Spinal cord (tissue), 10 donors: ENCODE results near the gene WBP1. TPM values are rescaled to one million over a fixed set of nuclear protein-coding genes. Genes with fewer than 3 reads are reported as not detected.
A peak's percentile ranks its signal among the peaks of the same experiment; 100 is the strongest.
"Not testable (repeated sequence)": the region's sequence is repeated elsewhere in the genome, so short reads cannot be mapped to it uniquely, and the experiment has no call there.

ENCODE experiments used
- DNase-seq, 6 donors: peaks; one replicate each; pipeline versions ENCODE4 v3.0.0 to v3.0.0-alpha.2; 2013 to 2015; ENCODE audit warnings: low spot score in 6 of 6, low read depth in 4 of 6
- H3K27ac ChIP-seq: one replicate; pipeline ENCODE4 v1.5.1; 2013; ENCODE audit warnings: low read depth, low read length, control low read depth
- H3K27me3 ChIP-seq: one replicate; pipeline ENCODE4 v1.6.1; 2013; ENCODE audit warnings: low read length; ENCODE audit not compliant: control insufficient read depth, insufficient read depth
- H3K36me3 ChIP-seq: one replicate; pipeline ENCODE4 v1.6.1; 2013; ENCODE audit warnings: low read length; ENCODE audit not compliant: control insufficient read depth, insufficient read depth
- H3K4me1 ChIP-seq: one replicate; pipeline ENCODE4 v1.6.1; 2013; ENCODE audit warnings: low read length; ENCODE audit not compliant: control insufficient read depth, insufficient read depth
- H3K4me3 ChIP-seq: one replicate; pipeline ENCODE4 v1.5.1; 2013; ENCODE audit warnings: low read depth, low read length, control low read depth
- H3K9me3 ChIP-seq: one replicate; pipeline ENCODE4 v1.6.1; 2013; ENCODE audit warnings: low read length; ENCODE audit not compliant: control insufficient read depth, insufficient read depth
- WGBS: methylation state at CpG from one replicate; pipeline ENCODE4 v1.1.5; 2013; ENCODE audit warnings: missing lambda C conversion rate; ENCODE audit not compliant: insufficient coverage; 5-methylcytosine and 5-hydroxymethylcytosine counted together
- polyA plus RNA-seq, 2 donors: library from polyadenylated mRNA; unstranded; fragments of 120-200 nt; gene quantifications; one replicate each; pipeline ENCODE4 v1.2.1, GENCODE V29; 2013; ENCODE audit not compliant: insufficient read length in 2 of 2
- total RNA-seq, 2 donors: library from RNA; depleted of rRNA in 1 of 2; stranded (reverse); fragments of 120-200 nt in 1 of 2; fragments of >200 nt in 1 of 2; gene quantifications; one replicate each; pipeline versions ENCODE4 v1.2.3 to v1.2.4, GENCODE V29; 2013 to 2014
- donor health status: healthy.

WBP1 gene
- total and polyA plus RNA-seq, 4 donors: 25.8 to 140 (median 98.2) TPM

- Histone ChIP-seq H3K4me3 (peak overlapping the region; percentile 63), H3K27ac (peak overlapping the region; percentile 98), H3K36me3 (peaks cover 7% of the 10 kb centered on the region), H3K27me3 (peaks cover 48% of the 10 kb centered on the region), H3K4me1 (peaks cover 54% of the 10 kb centered on the region), H3K9me3 (no peaks in the 10 kb centered on the region)
- 18% methylated on average over 12 of the region's 14 CpGs for WGBS
- DNase-seq: peak in 4 of 6 donors; percentile 54 to 88 (median 62)
These were observed 18.3 kb upstream of the WBP1 start for GRCh38 chr2:74439803-74440377.

GRCh38 chr2:74440378-74441169 lies 17.7 kb upstream of the WBP1 start:
- Histone ChIP-seq H3K4me1 (peaks cover 54% of the 10 kb centered on the region), H3K36me3 (peaks cover 7% of the 10 kb centered on the region), H3K27ac (peak overlapping the region; percentile 98), H3K27me3 (peaks cover 48% of the 10 kb centered on the region), H3K4me3 (peak overlapping the region; percentile 63), H3K9me3 (no peaks in the 10 kb centered on the region)
- 6% methylated on average over 32 of the region's 45 CpGs for WGBS
- peak in 3 of 6 donors; percentile 64 to 93 (median 75) for DNase-seq

GRCh38 chr2:74441170-74441689 lies 17.0 kb upstream of the WBP1 start:
- DNase-seq: peak in 1 of 6 donors; percentile 38
- Histone ChIP-seq H3K36me3 (peaks cover 3% of the 10 kb centered on the region), H3K27me3 (peaks cover 45% of the 10 kb centered on the region), H3K4me3 (peak overlapping the region; percentile 63), H3K4me1 (peaks cover 48% of the 10 kb centered on the region), H3K9me3 (no peaks in the 10 kb centered on the region), H3K27ac (peak overlapping the region; percentile 98)
- WGBS: 8% methylated on average over 33 of the region's 33 CpGs

- 5% methylated on average over 74 of the region's 75 CpGs for whole genome bisulfite sequencing
- DNase-seq: peak in 1 of 6 donors; percentile 43
- Histone ChIP-seq H3K9me3 (no peaks in the 10 kb centered on the region), H3K27me3 (peaks cover 45% of the 10 kb centered on the region), H3K36me3 (no peaks in the 10 kb centered on the region), H3K4me3 (peak within 1 kb of the TSS; percentile 63), H3K27ac (peak within 1 kb of the TSS; percentile 98), H3K4me1 (peaks cover 41% of the 10 kb centered on the region)
These were observed 16.4 kb upstream of the WBP1 start, which contains the start of gene RTKN for GRCh38 chr2:74441690-74442482. RTKN (minus strand) TSS chr2:74441937; CDS start chr2:74441816, 121 bp downstream.

GRCh38 chr2:74442483-74443297 lies 15.5 kb upstream of the WBP1 start:
- Histone ChIP-seq H3K27ac (peak overlapping the region; percentile 40), H3K4me3 (peak overlapping the region; percentile 63), H3K27me3 (peaks cover 45% of the 10 kb centered on the region), H3K4me1 (peaks cover 40% of the 10 kb centered on the region)
- 93% methylated on average over 7 of the region's 16 CpGs for WGBS
- H3K9me3 ChIP-seq, H3K36me3 ChIP-seq, DNase-seq: not testable (repeated sequence)

- Histone ChIP-seq H3K4me1 (peaks cover 25% of the 10 kb centered on the region), H3K4me3 (no peak overlapping the region), H3K9me3 (no peaks in the 10 kb centered on the region), H3K27me3 (peaks cover 39% of the 10 kb centered on the region), H3K27ac (peak overlapping the region; percentile 16), H3K36me3 (no peaks in the 10 kb centered on the region)
- DNase-seq: peak in 1 of 6 donors; percentile 24
- 0% methylated on average over 2 of the region's 5 CpGs for WGBS
These were observed 13.5 kb upstream of the WBP1 start for GRCh38 chr2:74444498-74445318.

- Histone ChIP-seq H3K4me3 (no peak overlapping the region), H3K27ac (no peak overlapping the region), H3K4me1 (no peaks in the 10 kb centered on the region), H3K9me3 (no peaks in the 10 kb centered on the region), H3K36me3 (no peaks in the 10 kb centered on the region), H3K27me3 (peaks cover 11% of the 10 kb centered on the region)
- no peak for DNase-seq
- no CpG with 5 or more reads among the region's 5 CpGs for WGBS
These were observed 10.8 kb upstream of the WBP1 start for GRCh38 chr2:74447230-74447999.

GRCh38 chr2:74448771-74449170 lies 9.5 kb upstream of the WBP1 start:
- no peak overlapping the region for H3K27ac ChIP-seq
- no peaks in the 10 kb centered on the region for H3K4me1 ChIP-seq
- no peaks in the 10 kb centered on the region for H3K36me3 ChIP-seq
- no peak for DNase-seq
- H3K4me3 ChIP-seq: no peak overlapping the region
- H3K27me3 ChIP-seq: peaks cover 5% of the 10 kb centered on the region
- whole genome bisulfite sequencing: no CpG with 5 or more reads among the region's 2 CpGs
- no peaks in the 10 kb centered on the region for H3K9me3 ChIP-seq
